Fibroblast of skin of scalp (primary cell): ENCODE data around the gene SLC27A2.

ENCODE experiments used
- DNase-seq: peaks from one replicate; pipeline ENCODE4 v3.0.0-alpha.2; 2013

The SLC27A2 gene

DNA sequence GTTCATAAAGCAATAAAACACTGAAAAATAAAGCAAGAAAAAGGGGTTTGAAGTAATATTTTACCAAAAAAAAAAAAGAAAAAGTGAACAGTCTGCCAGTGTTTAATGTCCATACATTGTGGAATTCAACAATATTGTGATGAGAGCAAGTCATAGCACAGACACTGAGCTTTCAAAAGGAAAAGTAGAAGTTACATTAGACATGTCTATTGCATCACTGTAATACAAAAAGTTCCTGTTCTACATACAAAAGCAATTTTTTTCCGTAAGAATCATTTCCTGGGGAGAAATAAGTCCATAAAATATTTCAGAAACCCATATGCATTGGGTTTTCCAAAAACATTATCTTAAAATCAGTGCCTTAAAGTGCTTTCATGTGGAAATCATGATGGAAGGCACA lies 95.4 kb downstream of the SLC27A2 start:
- DNase-seq = peak; percentile 12

DNA sequence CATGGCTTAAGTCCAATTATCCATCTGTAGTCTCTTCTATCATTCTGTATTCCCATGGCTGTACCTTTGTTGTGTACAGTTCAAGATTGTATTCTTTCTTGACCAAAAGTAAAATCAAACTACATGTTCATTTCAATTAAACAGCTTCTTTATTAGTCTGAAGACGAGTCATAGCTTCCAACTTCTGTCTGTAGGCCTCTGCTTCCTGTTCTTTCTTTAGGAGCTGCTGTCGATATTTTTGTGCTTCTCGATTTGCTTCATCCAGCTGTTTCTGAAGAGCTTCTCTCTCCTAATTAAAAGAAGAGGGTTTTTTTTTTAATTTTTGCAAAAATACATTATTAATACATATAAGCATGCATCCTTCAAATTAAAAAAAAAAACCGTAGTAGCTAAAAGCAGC lies 96.5 kb downstream of the SLC27A2 start:
- DNase-seq = no peak

DNA sequence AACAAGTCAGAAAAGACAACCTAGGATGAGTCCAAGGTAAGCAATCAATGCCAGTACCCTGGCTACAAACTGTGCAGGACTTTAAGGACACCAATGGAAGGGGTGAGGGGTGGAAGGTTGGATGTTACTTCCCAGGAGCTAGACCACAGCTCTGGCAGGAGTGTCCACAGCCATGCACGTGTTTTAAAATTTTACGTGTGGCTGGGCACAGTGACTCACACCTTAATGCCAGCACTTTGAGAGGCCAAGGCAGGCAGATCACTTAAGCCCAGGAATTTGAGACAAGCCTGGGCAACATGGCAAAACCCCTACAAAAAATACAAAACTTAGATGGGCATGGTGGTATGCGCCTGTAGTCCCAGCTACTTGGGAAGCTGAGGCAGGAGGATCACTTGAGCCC lies 98.3 kb downstream of the SLC27A2 start:
- no peak for DNase-seq

DNA sequence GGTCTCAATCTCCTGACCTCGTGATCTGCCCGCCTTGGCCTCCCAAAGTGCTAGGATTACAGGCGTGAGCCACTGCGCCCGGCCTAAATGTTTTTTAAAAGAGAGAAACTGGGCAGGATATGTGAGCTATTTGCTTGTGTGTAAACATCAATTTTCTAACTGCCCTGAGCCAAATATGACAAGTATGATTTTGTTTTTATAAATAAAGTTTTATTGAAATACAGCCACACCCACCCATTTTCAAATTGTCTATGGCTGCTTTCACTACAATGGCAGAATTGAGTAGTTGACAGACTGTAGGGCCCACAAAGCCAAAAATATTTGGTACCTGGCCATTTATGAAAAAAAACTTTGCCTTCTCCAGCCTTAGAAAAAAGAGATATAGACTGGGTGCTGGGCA lies 99.4 kb downstream of the SLC27A2 start:
- DNase-seq = no peak
